GM12878 (cell line): Measurements from ENCODE around the gene TSLP. TPM values are rescaled to one million over a fixed set of nuclear protein-coding genes. Genes with fewer than 3 reads are reported as not detected.

Source experiments
- ATAC-seq: fragments of 200-7000 bp; cut with Tn5 transposase; 3 replicates; pipeline ENCODE4 v1.9.1; 2020; ENCODE audit warnings: mild to moderate bottlenecking, moderate library complexity
- BruUV-seq: library from RNA; stranded (reverse); fragments of 400-500 nt; replicated peaks from 2 replicates; lab custom pipeline; 2021; lab: Mats Ljungman, UMichigan
- CTCF ChIA-PET: fragments of 300-600 bp; sonication (Branson Sonifier 250); formaldehyde crosslinking; extraction: SDS; loops from one replicate; lab custom pipeline; 2021; ENCODE audit warnings: inconsistent platforms; lab: Yijun Ruan, JAX
- POLR2A ChIA-PET: fragments of 350-600 bp; formaldehyde crosslinking; extraction: SDS; loops from one replicate; lab custom pipeline; 2021; ENCODE audit warnings: inconsistent platforms; lab: Charles Lee
- RAD21 ChIA-PET: fragments of 300-600 bp; sonication (Branson Sonifier 250); formaldehyde crosslinking; loops from one replicate; lab custom pipeline; 2023; ENCODE audit warnings: antibody characterized with exemption; ENCODE audit not compliant: unreplicated experiment; lab: Charles Lee
- SMC1A ChIA-PET: fragments of 300-600 bp; sonication (Branson Sonifier 250); formaldehyde crosslinking; loops from one replicate; lab custom pipeline; 2023; ENCODE audit not compliant: unreplicated experiment, uncharacterized antibody; lab: Charles Lee
- DNase-seq: peaks from one replicate; pipeline ENCODE4 v3.0.0-alpha.2; 2011; ENCODE audit warnings: low read depth, low spot score
- FAIRE-seq: peaks from 3 replicates; lab custom pipeline; 2011; peaks lifted over from hg19 to GRCh38; lab: Jason Lieb, UNC
- H2AFZ ChIP-seq: 2 replicates; pipeline ENCODE4 v1.6.0; 2011; ENCODE audit warnings: low read depth, low read length, control low read depth; ENCODE audit not compliant: control insufficient read depth
- H3K27ac ChIP-seq: 2 replicates; pipeline ENCODE4 v1.5.1; 2011; ENCODE audit warnings: control low read depth; ENCODE audit not compliant: control insufficient read depth, insufficient read depth
- H3K27me3 ChIP-seq, 2 experiments: replicated peaks in 1 of 2; 2 replicates each; pipeline versions ENCODE4 v1.6.0 to v1.6.1; 2011; ENCODE audit warnings: low read length in 1 of 2; ENCODE audit not compliant: control insufficient read depth in 2 of 2, insufficient read depth in 2 of 2
- H3K36me3 ChIP-seq, 2 experiments: 2 replicates each; pipeline ENCODE4 v1.5.1; 2011; ENCODE audit warnings: low read length in 1 of 2; ENCODE audit not compliant: control insufficient read depth in 2 of 2, insufficient read depth in 2 of 2
- H3K4me1 ChIP-seq: 2 replicates; pipeline ENCODE4 v1.6.1; 2011; ENCODE audit warnings: mild to moderate bottlenecking, low read length, moderate library complexity, mixed read lengths; ENCODE audit not compliant: control insufficient read depth, insufficient read depth
- H3K4me2 ChIP-seq: 2 replicates; pipeline ENCODE4 v1.6.0; 2011; ENCODE audit warnings: control low read depth; ENCODE audit not compliant: control insufficient read depth, insufficient read depth
- H3K4me3 ChIP-seq: fragments of 200-600 bp; sonication (generic); 2 replicates; pipeline ENCODE4 v1.5.1; 2016
- H3K79me2 ChIP-seq: 2 replicates; pipeline ENCODE4 v1.6.0; 2011; ENCODE audit warnings: low read length; ENCODE audit not compliant: control insufficient read depth, insufficient read depth
- H3K9ac ChIP-seq: 2 replicates; pipeline ENCODE4 v1.8.0; 2011; ENCODE audit warnings: low read length, control low read depth, mixed read lengths; ENCODE audit not compliant: control insufficient read depth, insufficient read depth
- H3K9me3 ChIP-seq: replicated peaks from 3 replicates; pipeline ENCODE4 v1.5.1; 2011; ENCODE audit warnings: mild to moderate bottlenecking, low read length; ENCODE audit not compliant: control insufficient read depth, insufficient read depth
- H4K20me1 ChIP-seq: 2 replicates; pipeline ENCODE4 v1.6.0; 2011; ENCODE audit not compliant: control insufficient read depth, insufficient read depth
- PAX5 ChIP-seq: IDR thresholded peaks from 2 replicates; pipeline ENCODE4 v1.6.1; 2011; ENCODE audit warnings: low read depth, low read length, borderline replicate concordance
- SIN3A ChIP-seq: IDR thresholded peaks from 2 replicates; pipeline ENCODE4 v1.6.1; 2012; ENCODE audit warnings: low read depth, low read length, improper control_type of control experiment
- SMAD5 ChIP-seq: IDR thresholded peaks from 2 replicates; pipeline ENCODE4 v1.6.1; 2016; ENCODE audit warnings: antibody characterized with exemption, low read depth
- SUZ12 ChIP-seq: fragments of 200-600 bp; sonication (generic); IDR thresholded peaks from one replicate; pipeline ENCODE4 v1.6.1; 2018; ENCODE audit warnings: antibody characterized with exemption, mild to moderate bottlenecking; ENCODE audit not compliant: unreplicated experiment
- WGBS: methylation state at CpG from one replicate; pipeline ENCODE4 v1.1.6; 2016; ENCODE audit warnings: low lambda C conversion rate; ENCODE audit not compliant: insufficient replicate concordance, insufficient coverage; ENCODE audit errors: missing lambda C conversion rate; 5-methylcytosine and 5-hydroxymethylcytosine counted together
- in situ Hi-C: fragments of 300-500 bp; cut with MboI; formaldehyde crosslinking; loops from 9 replicates; pipeline ENCODE4 v1.14.3; 2018; ENCODE audit warnings: mixed read lengths
- intact Hi-C: fragments of 100-400 bp; cut with micrococcal nuclease; formaldehyde crosslinking; loops from one replicate; pipeline ENCODE4 v1.14.2; 2022; ENCODE audit not compliant: unreplicated experiment
- polyA plus RNA-seq, 11 experiments: library from polyadenylated mRNA; depleted of rRNA in 4 of 11; unstranded in 6 of 11; stranded (reverse) in 5 of 11; fragments of >200 nt; fragmentation: Nextera tagmentation in 4 of 11; fragmentation: Illumina TruSeq in 1 of 11; extraction: Ambion mirVana in 4 of 11; extraction: Trizol in 1 of 11; gene quantifications; 1 replicate in 1 of 11; 2 replicates in 10 of 11; pipeline versions ENCODE4 v1.2.1 to v1.2.3, GENCODE V29; 2011 to 2016; ENCODE audit warnings: inconsistent platforms in 2 of 11, missing spikeins in 2 of 11, low read depth in 1 of 11
- total RNA-seq, 4 experiments: library from RNA; depleted of rRNA in 3 of 4; stranded (reverse); fragments of >200 nt in 3 of 4; fragmentation: Illumina TruSeq in 1 of 4; extraction: Trizol in 1 of 4; gene quantifications; 2 replicates each; pipeline versions ENCODE4 v1.2.1 to v1.2.3, GENCODE V29; 2013 to 2021

TSLP gene
- total and polyA plus RNA-seq, 10 of the 15 experiments (the other 5 are each of a cell fraction or from before 2014, with no cell fraction given) = 0.05 to 0.32 TPM; not detected in 8

- WGBS = 24% methylated on average over 32 of the region's 42 CpGs
- Histone ChIP-seq H3K4me1 (no peaks in the 10 kb centered on the region; the same call in 1 of the 2 replicates), H3K36me3 (no peaks in the 10 kb centered on the region), H3K4me2 (no peak overlapping the region), H3K27me3 (peaks cover 9 to 37% of the 10 kb centered on the region in 2 experiments), H3K9me3 (no peaks in the 10 kb centered on the region), H3K79me2 (no peaks in the 10 kb centered on the region), H2AFZ (no peak overlapping the region), H3K9ac (no peak overlapping the region), H3K27ac (no peak overlapping the region), H4K20me1 (no peaks in the 10 kb centered on the region; the same call in 1 of the 2 replicates), H3K4me3 (no peak overlapping the region)
- ChIA-PET CTCF (interaction anchor here (0.6 kb wide), 1 partner anchor 64 kb away, joined by 3 read pairs; no protein-coding TSS in a partner anchor), RAD21 (no interaction called here), SMC1A (no interaction called here), POLR2A (no interaction called here)
- ATAC-seq (peak; percentile 68), FAIRE-seq (no peak), DNase-seq (no peak)
- BruUV-seq = no TSS peak
- intact Hi-C loops = no loop called here
- TF ChIP-seq SMAD5 = no peak
- peak; percentile 31 for TF ChIP-seq SUZ12
- in situ Hi-C loops = no loop called here
These were observed 1.0 kb upstream of the TSLP start for GRCh38 chr5:111070272-111071134.

GRCh38 chr5:111072949-111073682 lies 1.6 kb downstream of the TSLP start:
- in situ Hi-C loops = no loop called here
- CTCF ChIA-PET = no interaction called here
- ATAC-seq = peak; percentile 69
- TF ChIP-seq SIN3A (no peak), PAX5 (peak; percentile 75; the same call in 1 of the 2 replicates)
- TF ChIP-seq, all 136 proteins: peak for 1
- peak overlapping the region; percentile 85 for H3K4me2 ChIP-seq
- no peaks in the 10 kb centered on the region; the same call in 1 of the 2 replicates for H4K20me1 ChIP-seq
- no peaks in the 10 kb centered on the region for H3K36me3 ChIP-seq
- no peak overlapping the region for H3K27ac ChIP-seq
- no peaks in the 10 kb centered on the region; the same call in 1 of the 2 replicates for H3K4me1 ChIP-seq
- FAIRE-seq (no peak), DNase-seq (no peak)
- ChIA-PET RAD21 (no interaction called here), SMC1A (interaction anchor here (1.3 kb wide), 1 partner anchor 19 kb away, joined by 4 read pairs; the partner anchor contains the start of gene WDR36), POLR2A (no interaction called here)
- intact Hi-C loops = no loop called here
- no peak overlapping the region for H3K9ac ChIP-seq
- no peaks in the 10 kb centered on the region for H3K9me3 ChIP-seq
- no TSS peak for BruUV-seq
- no peaks in the 10 kb centered on the region for H3K79me2 ChIP-seq
- peak overlapping the region; percentile 55; the same call in 1 of the 2 replicates for H3K4me3 ChIP-seq
- H2AFZ ChIP-seq = peak overlapping the region; percentile 49
- H3K27me3 ChIP-seq = peaks cover 9 to 37% of the 10 kb centered on the region in 2 experiments
- WGBS = 9% methylated on average over 44 of the region's 44 CpGs
